ENCODE measurements around the gene BCL2L15. TPM values are rescaled to one million over a fixed set of nuclear protein-coding genes. Genes with fewer than 3 reads are reported as not detected.

The BCL2L15 gene
- total RNA-seq, 1 donor from 2014 or later, result 0.41 TPM

Other genes starting within 250 kb of the BCL2L15 start
- gene PHTF1, start 128.1 kb downstream of the BCL2L15 start, total RNA-seq, result 12.9 TPM
- gene RSBN1, start 75.1 kb downstream of the BCL2L15 start, total RNA-seq, result 27.8 TPM
- gene PTPN22, start 15.9 kb downstream of the BCL2L15 start, total RNA-seq, result 0.92 TPM
- 37.4 TPM for gene AP4B1, start 17.2 kb upstream of the BCL2L15 start, total RNA-seq
- 5.9 TPM for gene DCLRE1B, start 17.7 kb upstream of the BCL2L15 start, total RNA-seq
- 62.9 TPM for gene HIPK1, start 41.7 kb upstream of the BCL2L15 start, total RNA-seq
- 80.7 TPM for gene OLFML3, start 91.9 kb upstream of the BCL2L15 start, total RNA-seq

Data from tongue (tissue), 1 donor.